Bone marrow (tissue), 2 donors: Measurements from ENCODE around the gene HPSE.
A peak's percentile ranks its signal among the peaks of the same experiment; 100 is the strongest.
"Not testable (repeated sequence)": the region's sequence is repeated elsewhere in the genome, so short reads cannot be mapped to it uniquely, and the experiment has no call there.

Experiments used
- DNase-seq, 2 donors: peaks; one replicate each; lab custom pipeline; 2025; lab: John Stamatoyannopoulos, UW

HPSE gene

DNA sequence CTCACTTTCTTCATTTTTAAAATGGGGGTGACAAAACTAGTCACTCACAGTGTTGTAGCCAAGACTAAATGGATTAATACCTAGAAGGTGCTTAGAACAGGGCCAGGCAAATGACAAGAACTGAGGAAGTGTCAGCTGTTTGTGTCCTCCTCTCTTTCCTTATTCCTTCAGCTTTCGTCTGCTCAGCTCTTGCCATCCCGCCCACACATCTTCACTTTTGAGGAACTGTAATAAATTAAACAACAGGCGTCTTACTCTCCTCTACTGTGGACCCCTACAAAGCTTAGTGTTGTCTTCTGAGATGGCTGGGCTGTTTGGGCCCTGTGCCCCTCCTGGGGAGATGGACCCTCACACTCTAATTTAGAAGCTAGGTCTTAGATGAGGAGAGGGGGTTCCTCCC lies 2.7 kb downstream of the HPSE start:
- DNase-seq = peak in 1 of 2 donors; percentile 55

DNA sequence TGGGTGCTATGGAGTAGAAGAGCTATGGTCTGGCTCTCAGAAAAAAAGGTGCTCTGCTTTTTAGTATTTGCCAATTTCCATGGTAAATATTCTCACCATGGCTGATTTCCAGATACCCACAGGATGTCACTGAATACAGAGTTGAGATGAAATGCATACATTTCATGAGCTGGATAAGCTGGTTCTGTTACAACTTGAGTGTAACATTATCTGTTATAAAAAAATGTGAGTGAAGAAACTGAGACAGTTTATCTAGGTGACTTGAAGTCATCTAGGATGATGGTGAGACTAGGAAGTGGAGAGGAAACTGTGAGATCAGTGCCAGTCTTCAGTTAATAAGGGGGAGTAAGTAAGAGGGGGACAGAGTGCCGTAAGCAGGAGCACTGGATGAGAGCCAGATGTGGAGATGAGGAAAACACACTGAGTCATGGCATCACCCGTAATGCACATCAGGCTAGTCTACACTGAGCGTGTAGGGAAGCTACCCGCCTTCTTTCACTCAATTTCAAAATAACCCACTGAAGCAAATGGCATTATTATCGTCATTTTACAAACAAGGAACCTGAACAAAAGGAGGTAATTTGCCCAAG lies 5.0 kb downstream of the HPSE start:
- peak in 1 of 2 donors; percentile 90 for DNase-seq

DNA sequence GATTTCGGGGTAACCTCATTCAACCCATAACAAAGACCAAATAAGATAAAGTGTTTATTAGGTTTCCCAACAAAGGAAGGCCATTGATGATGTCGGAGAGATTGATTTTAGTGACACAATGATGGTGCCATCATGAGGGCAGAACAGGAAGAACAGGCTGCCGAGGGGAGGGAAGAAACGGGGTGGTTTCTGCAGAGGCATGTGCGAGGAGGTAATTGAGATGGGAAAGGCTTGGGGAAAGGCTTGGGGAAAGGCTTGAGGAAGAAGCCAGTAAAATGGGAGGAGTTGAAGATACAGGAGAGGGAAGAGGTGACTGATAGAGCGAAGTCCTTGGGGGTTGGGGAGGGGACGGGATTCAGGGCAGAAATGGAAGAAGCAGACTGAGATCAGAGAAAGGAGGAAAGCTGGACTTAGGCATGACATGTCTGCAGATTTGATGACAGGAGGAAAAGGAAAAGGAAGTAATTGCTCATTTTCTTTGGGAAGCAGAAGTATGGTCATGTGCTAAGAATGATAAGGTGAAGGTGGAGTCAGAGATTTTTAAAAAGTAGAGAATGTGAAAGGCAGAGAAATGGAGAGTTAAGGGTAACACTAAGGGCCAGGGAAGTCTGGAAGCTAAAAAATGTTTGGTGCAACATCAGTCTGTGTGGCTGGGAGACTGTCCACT lies 6.0 kb downstream of the HPSE start:
- DNase-seq = no peak

DNA sequence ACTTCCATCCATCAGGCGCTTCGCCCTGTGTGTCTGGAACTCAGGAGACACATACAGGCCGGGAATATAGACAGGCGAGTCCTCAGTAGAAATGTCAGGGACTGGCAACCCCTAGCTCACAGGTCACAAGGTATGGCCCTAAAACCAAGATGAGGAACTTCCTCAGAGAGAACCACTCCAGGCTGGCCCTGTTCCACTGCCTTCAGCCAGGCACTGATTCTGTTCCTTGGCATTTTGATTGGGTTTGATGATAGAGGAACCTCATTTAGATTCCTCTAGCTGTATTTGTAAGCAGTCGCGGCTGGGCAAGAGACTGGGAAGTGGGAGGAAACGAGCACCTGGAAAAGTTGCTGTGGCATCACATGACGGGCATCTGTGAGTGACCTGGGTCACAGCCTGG lies 8.1 kb downstream of the HPSE start:
- no peak for DNase-seq

DNA sequence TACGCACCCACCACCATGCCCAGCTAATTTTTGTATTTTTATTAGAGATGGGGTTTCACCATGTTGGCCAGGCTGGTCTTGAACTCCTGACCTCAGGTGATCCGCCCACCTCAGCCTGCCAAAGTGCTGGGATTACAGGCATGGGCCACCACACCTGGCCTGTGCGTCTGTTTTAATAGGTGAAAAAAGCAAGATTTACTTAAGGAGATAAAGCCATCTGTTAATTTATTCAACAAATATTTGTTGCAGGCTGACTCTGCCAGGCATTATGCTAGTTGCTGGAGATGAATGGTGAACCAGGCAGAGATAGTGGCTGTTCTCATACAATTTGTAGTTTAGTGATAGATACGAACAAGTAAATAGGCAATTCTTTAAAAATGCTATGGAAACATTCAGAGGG lies 9.3 kb downstream of the HPSE start:
- not testable (repeated sequence) for DNase-seq

DNA sequence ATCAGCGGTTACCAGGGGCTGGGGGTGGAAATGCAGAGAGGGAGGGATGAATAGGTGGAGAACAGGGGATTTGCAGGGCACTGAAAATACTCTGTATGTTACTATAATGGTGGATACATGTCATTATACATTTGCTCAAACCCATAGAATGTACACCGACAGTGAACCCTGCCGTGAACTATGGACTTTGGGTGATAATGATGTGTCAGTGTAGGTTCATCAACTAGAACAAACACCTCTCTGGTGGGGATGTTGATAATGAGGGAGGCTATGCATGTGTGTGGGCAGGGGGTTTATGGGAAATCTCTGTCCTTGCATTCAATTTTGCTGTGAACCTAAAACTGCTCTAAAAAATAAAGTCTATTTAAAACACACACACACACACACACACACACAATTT lies 11.5 kb downstream of the HPSE start:
- DNase-seq = no peak

DNA sequence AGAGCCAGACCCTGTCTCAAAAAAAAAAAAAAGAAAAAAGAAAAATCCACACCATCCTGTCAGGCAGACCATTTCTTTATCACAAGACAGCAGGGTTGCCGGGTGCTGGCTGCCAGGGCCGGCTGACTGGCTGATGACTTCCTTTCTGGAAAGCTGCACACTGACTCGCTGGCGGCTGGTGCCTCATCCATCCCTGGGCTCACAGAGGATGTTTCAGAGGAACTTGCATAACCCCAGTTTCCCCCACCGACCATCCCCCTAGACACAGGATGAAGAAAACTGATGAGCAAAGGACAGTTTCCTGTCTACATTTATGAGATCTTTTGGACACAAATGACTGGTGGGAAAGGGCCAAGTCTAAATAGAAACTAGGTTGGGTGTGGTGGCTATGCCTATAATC lies 14.1 kb downstream of the HPSE start:
- peak; percentile 49 to 93 for DNase-seq

DNA sequence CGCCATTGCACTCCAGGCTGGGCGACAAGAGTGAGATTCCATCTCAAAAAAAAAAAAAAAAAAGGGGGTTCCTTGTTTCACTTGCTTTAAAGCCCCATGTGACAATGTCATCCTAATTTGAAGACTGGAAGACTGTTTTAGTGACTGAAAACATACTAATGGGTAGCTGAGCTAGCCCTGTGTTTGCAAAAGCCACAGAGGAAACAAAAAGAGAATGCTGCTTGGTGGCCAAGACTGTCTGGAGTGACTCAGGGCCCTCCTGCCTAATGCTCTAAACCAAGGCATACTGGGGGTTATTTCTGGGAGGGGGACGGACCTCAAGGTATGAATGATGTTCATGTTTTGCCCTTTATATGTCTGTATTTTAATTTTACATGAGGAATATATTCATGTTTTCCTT lies 16.0 kb downstream of the HPSE start:
- DNase-seq = peak in 1 of 2 donors; percentile 85

DNA sequence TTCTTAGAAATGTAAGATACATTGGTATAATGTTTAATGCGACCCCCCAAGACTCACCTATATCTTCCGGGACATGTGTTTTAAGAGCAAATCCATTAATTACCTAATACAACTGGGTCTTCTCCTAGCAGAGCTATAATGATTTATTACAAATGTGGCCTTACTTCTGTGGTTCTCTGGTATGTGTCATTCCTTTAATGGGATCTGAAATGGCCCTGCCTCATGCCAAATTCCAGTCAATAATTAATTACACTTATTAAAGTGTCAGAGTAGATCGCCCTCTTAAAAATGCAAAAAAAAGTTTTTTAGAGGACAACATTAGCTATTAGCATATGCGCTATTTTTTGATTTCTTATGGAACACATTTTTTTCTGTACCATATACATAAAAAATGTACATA lies 17.0 kb downstream of the HPSE start:
- no peak for DNase-seq

DNA sequence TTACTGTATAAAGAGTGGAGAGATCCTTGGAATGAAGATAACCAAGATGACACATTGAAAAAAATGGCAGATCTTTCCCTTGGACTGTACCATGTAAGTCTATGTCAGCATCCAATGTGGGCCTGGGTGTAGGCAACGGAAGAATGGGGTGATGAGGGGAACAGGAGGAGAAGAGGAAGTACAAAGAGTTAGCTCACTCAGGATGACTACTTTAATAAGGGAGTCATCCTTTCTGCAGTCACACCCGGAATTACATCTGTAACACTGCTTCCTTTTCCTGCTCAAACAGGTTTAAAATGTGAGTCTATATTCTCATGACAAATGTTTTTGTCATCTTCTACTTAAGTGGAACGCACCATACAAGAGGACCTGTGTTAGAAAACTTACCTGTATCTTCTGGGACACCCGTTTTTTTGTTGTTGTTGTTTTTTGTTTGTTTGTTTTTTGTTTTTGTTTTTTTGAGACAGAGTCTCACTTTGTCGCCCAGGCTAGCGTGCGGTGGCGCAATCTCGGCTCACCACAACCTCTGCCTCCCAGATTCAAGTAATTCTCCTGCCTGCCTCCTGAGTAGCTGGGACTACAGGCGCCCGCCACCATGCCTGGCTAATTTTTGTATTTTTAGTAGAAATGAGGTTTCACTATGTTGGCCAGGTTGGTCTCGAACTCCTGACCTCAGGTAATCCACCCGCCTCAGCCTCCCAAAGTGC lies 18.0 kb downstream of the HPSE start:
- peak in 1 of 2 donors; percentile 95 for DNase-seq

DNA sequence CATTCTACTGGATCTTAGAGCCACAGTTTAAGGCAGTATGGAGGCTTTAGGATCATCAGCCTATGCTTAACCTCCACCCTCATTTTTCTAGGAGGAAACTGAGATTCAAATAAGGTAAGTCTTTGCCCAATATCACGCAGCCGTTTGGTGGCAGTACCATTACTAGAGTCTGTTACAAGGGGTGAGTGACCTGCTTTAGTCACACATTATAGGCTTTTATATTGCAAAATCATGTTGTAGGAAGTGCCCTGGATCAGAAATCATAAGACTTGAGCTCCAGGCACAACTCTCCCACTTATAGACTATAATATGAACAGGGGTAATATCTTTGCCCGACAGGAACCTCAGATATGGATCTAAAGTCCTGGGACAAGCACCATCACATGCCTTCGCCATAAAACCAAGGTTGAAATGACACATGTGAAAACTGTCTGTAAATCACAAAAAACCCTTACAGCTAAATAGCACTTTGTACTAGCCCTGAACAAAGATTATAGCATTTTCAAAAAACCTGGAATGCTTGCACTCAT lies 19.2 kb downstream of the HPSE start:
- DNase-seq = no peak

DNA sequence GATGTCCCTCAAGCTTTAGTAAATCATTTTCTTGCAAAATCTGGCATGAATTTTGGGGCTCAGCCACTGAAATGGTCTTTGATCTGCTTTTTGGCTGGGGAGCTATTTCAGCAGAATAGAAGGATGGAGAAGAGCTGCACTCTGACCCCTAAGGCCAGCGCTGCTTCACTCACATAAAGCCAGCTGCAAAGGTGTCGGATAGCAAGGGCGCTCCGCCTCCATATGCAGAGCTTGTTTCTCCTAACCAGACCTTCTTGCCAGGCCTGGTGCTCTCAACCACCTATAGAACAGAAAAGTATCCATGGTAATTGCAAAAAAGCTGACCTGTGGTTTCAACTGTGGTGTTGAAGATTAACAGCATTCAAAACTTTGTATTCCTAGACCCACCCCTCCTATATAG lies 26.0 kb downstream of the HPSE start:
- DNase-seq = no peak

DNA sequence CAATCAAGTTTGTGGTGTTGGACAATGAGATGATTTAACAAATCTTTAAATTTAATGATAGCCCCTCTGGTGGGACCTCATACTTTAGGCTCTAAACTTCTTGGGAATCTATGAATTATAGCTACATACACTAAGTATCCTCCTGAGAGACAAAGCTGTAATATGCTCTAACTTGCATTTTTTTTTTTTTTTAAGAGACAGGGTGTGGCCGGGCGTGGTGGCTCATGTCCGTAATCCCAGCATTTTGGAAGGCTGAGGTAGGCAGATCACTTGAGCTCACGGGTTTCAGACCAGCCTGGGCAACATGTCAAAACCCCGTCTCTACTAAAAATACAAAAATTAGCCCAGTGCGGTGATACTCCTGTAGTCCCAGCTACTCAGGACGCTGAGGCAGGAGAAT lies 26.7 kb downstream of the HPSE start:
- DNase-seq = no peak

DNA sequence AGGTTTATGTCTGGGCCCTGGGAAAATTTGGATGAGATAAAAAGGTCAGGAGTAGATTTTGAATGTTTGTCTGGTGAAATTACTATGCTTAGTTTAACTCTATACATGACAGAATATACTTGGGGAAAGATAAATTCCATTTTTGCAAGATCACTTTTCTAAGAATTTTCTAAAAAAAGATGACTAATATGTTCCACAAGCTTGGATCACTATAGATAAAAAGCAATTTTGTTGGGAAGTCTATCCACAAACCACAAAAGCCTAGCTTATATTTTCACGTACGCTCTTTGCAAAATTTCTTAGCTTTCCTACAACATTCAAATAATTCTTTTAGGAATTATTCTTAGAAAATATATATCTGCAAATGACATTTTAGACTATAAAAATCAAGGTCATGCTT lies 29.5 kb downstream of the HPSE start:
- no peak for DNase-seq

DNA sequence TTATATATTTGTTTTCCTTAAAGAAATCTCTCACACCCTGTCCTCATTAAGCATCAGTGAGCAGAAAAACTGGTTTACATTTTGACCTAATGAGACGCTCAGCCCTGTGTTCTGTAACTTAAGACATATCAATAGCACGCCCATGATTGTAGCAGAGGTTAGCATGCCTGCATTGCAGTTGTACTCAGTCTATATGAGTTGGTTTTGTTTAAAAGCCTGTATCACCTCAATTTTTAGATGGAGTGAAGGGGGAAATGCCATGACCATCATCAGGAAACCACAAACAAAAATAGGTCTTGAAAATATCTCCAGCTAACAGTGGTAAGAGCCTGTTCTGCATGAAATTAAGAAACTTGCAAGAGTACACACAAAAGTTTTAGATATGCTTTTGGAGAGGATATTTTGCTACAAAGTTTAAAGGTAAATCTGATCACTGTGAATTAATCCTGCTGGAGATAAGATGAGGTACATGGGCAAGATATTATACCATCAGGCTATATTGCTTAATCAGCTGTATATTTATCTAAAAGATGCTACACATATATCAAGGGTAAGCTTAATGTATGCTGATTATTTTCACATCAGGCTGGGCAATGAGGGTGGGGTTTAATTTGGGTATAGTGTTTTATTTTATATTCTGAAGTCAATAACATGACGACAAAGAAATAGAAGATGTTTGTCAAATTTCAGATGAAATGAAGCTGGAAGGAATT lies 36.9 kb downstream of the HPSE start:
- DNase-seq = peak in 1 of 2 donors; percentile 77

DNA sequence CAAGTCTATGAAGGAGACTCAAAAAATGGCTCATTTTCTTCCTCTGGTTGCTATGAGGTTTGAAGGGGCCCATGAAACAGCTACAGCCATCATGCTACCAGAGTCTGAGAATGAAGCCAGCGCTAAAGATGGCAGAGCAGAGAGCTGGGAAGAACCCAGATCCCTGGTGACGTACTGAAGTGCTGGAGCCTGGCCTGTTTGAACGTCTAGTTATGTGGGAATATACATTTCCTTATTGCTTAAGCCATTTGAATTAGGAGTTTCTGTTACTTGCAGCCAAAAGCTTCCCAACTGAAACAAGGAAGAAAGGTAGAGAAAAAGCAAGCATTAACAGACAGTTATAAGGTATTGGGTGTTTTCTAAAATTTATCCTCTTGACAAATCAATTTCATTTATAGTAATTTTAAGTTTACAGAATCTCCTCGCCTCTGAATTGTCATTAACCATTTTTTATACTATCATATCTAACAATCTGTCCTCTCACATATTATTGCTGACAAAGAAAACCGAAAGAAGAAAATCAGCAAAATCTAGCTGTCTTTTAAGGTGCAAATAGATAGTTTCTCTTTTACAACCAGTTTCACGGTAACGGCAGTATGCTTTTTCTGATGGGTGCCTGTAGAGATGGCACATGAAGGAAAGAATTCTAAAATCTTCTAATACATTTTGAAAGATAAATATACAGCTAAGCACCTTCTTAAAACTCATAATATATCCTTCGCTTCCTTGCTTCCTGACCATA lies 41.2 kb downstream of the HPSE start:
- no peak for DNase-seq

DNA sequence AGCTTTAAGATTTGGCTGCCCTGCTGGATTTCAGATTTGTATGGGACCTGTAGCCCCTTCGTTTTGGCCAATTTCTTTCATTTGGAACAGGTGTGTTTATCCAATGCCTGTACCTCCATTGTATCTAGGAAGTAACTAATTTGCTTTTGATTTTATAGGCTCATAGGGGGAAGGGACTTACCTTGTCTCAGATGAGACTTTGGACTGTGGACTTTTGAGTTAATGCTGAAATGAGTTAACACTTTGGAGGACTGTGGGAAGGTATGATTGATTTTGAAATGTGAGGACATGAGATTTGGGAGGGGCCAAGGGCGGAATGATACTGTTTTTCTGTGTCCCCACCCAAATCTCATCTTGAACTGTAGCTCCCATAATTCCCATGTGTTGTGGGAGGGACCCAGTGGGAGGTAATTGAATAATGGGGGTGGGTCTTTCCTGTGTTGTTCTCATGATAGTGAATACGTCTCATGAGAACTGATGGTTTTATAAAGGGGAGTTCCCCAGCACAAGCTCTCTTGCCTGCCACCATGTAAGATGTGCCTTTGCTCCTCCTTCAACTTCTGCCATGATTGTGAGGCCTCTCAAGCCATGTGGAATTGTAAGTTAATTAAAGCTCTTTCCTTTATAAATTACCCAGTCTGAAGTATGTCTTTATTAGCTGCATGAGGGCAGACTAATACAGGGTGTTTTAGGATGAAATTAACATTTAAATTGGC lies 44.4 kb downstream of the HPSE start:
- DNase-seq = not testable (repeated sequence)

DNA sequence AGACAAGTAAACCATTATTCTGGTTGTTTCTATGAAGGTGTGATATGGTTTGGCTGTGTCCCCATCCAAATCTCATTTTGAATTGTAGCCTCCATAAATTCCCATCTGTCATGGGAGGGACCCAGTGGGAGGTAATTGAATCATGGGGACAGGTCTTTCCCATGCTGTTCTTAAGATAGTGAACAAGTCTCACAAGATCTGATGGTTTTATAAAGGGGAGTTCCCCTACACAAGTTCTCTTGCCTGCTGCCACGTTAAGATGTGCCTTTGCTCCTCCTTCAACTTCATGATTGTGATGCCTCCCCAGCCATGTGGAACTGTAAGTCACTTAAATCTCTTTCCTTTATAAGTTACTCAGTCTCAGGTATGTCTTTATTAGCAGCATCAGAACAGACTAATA lies 46.3 kb downstream of the HPSE start:
- not testable (repeated sequence) for DNase-seq

DNA sequence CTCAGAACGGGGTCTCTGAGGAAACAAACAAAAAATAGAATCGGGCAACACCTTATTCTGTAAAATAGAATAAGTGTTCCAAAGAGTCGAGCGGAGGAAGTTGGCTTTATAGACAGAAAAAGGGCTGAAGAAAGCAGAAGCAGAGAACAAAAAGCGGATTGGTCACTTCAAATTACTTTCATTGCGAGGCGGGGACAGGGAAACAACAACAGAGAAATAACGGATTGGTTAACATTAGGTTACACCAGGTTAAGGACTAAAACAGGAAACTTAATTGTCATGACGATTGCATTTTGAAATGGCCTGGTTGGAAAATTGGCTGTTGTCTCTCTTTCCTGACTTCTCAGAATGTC lies 49.6 kb downstream of the HPSE start:
- peak in 1 of 2 donors; percentile 74 for DNase-seq

DNA sequence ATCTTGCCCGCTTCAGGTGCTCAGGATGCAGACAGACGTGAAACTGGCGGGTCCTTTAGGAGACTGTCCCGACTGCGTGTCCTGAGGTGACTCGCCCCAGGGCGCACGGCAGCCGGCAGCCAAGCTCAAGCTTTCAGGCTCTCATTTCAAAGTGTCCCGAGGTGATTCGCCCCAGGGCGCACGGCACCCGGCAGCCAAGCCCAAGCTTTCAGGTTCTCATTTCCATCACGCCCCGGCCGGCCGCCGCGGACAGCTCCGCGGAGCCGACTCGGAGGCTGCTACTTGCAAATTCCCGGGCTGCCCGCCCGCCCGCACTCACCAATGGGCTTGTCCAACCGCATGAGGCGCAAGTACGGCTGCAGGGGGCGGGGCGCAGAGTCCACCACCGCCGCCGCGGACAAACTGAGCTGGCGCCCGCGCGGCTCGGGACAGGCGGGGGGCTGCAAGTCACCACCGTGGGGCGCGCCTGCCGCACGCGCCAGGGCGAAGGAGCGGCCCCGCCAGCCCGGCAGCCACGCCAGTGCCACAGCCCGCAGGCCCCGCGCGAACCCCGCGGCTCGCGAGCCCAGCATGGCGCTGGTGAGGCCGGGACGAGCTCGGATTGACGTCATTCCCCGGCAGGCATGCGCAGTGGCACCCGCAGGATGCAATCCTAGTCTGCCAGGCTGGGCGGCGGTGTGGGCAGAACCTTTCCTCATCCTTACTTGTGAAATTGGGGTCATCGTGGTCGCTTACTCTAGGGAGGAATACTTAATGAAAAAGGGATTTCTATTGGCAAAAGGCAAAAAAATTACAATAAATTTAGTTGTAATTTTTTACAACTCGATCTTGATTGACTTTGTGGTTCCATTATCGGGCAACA lies 50.2 kb downstream of the HPSE start, which contains the start of gene COQ2:
COQ2 (minus strand) TSS at position 606 of the 862 bp plus-strand sequence; CDS start at position 572, 34 bp downstream.
- peak; percentile 76 to 98 for DNase-seq
